Testis (tissue), 3 donors: Measurements from ENCODE around the gene ANKFY1. TPM values are rescaled to one million over a fixed set of nuclear protein-coding genes. Genes with fewer than 3 reads are reported as not detected.

Experiments used
- DNase-seq: peaks from one replicate; pipeline ENCODE4 v3.0.0-alpha.2; 2019
- H3K27ac ChIP-seq, 2 donors: fragments of 200-600 bp; sonication (generic); one replicate each; pipeline ENCODE4 v1.5.1; 2019
- H3K27me3 ChIP-seq: fragments of 200-600 bp; sonication (generic); one replicate; pipeline ENCODE4 v1.5.1; 2019
- H3K36me3 ChIP-seq: fragments of 200-600 bp; sonication (generic); one replicate; pipeline ENCODE4 v1.5.1; 2017; ENCODE audit warnings: low read depth; ENCODE audit errors: missing control alignments
- H3K4me1 ChIP-seq: fragments of 200-600 bp; sonication (generic); one replicate; pipeline ENCODE4 v1.5.1; 2019
- H3K4me3 ChIP-seq, 2 donors: fragments of 200-600 bp; sonication (generic); one replicate each; pipeline ENCODE4 v1.5.1; 2017 to 2019
- H3K9me3 ChIP-seq: fragments of 200-600 bp; sonication (generic); one replicate; pipeline ENCODE4 v1.5.1; 2017
- POLR2A ChIP-seq: fragments of 450-650 bp; IDR thresholded peaks from one replicate; pipeline ENCODE4 v1.6.1; 2017; ENCODE audit warnings: antibody characterized with exemption, mild to moderate bottlenecking, moderate library complexity
- WGBS, 2 donors: methylation state at CpG; one replicate each; pipeline ENCODE4 v1.1.5; 2018; 5-methylcytosine and 5-hydroxymethylcytosine counted together
- intact Hi-C: fragments of 100-400 bp; cut with DNase I; formaldehyde crosslinking; loops from one replicate; pipeline ENCODE4 v1.15.1; 2023; ENCODE audit warnings: low total_unique reads
- polyA plus RNA-seq: library from polyadenylated mRNA; stranded (reverse); fragments of 350-450 nt; fragmentation: Illumina TruSeq; extraction: RNeasy Lipid Tissue Mini Kit (QIAGEN cat#74804); gene quantifications from one replicate; pipeline ENCODE4 v1.2.3, GENCODE V29; 2014; ENCODE audit warnings: low read depth, low replicate concordance; ENCODE audit not compliant: insufficient read depth
- total RNA-seq, 2 donors: library from RNA; depleted of rRNA; stranded (reverse); fragments of >200 nt; gene quantifications; one replicate each; pipeline ENCODE4 v1.2.3, GENCODE V29; 2016
- TF ChIP-seq, protein P1 (sequence below), 3 experiments: fragments of 450-650 bp in 2 of 3; fragments of 200-600 bp in 1 of 3; sonication (generic) in 1 of 3; IDR thresholded peaks; one replicate each; pipeline ENCODE4 v1.5.1; 2016 to 2019; ENCODE audit warnings: antibody characterized with exemption in 3 of 3, mild to moderate bottlenecking in 2 of 3, moderate library complexity in 1 of 3

Gene ANKFY1
- total and polyA plus RNA-seq, 3 donors from 2014 or later: 20.3 to 40.9 (median 34.6) TPM

DNA sequence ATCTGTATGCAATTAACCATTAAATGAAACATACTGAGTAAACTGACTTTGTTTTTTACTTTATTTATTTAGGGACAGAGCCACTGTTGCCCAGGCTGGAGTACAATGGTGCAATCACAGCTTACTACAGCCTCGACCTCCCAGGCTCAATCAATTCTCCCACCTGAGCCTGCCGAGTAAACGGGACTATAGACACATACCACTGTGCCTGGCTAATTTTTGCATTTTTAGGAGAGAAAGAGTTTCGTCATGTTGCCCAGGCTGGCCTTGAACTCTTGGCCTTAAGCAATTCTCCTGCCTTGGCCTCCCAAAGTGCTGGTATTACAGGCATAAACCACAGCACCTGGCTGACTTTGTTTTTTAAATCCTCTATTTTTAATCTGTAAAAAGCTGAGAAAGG, 42.6 kb downstream of the ANKFY1 start:
- no peak for DNase-seq
- H3K9me3 ChIP-seq: no peaks in the 10 kb centered on the region
- peak overlapping the region in 1 of 2 donors; percentile 64 for H3K27ac ChIP-seq
- peaks cover 9% of the 10 kb centered on the region for H3K4me1 ChIP-seq
- H3K36me3 ChIP-seq: no peaks in the 10 kb centered on the region
- H3K27me3 ChIP-seq: no peaks in the 10 kb centered on the region
- TF ChIP-seq, protein P1, sequence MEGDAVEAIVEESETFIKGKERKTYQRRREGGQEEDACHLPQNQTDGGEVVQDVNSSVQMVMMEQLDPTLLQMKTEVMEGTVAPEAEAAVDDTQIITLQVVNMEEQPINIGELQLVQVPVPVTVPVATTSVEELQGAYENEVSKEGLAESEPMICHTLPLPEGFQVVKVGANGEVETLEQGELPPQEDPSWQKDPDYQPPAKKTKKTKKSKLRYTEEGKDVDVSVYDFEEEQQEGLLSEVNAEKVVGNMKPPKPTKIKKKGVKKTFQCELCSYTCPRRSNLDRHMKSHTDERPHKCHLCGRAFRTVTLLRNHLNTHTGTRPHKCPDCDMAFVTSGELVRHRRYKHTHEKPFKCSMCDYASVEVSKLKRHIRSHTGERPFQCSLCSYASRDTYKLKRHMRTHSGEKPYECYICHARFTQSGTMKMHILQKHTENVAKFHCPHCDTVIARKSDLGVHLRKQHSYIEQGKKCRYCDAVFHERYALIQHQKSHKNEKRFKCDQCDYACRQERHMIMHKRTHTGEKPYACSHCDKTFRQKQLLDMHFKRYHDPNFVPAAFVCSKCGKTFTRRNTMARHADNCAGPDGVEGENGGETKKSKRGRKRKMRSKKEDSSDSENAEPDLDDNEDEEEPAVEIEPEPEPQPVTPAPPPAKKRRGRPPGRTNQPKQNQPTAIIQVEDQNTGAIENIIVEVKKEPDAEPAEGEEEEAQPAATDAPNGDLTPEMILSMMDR (IDR thresholded peaks at IDR 0.05): no peak
- TF ChIP-seq POLR2A: no peak
- WGBS, 2 donors: 36 to 38% methylated on average over 4 of the region's 4 CpGs
- no peak overlapping the region for H3K4me3 ChIP-seq
- intact Hi-C loops: no loop called here

- no peaks in the 10 kb centered on the region for H3K36me3 ChIP-seq
- TF ChIP-seq, protein P1 (IDR thresholded peaks at IDR 0.05): no peak
- no peak for TF ChIP-seq POLR2A
- intact Hi-C loops: no loop called here
- H3K4me3 ChIP-seq: no peak overlapping the region
- H3K27ac ChIP-seq: peak overlapping the region; percentile 2 to 64
- 31 to 42% methylated on average over 7 of the region's 7 CpGs for WGBS, 2 donors
- H3K9me3 ChIP-seq: no peaks in the 10 kb centered on the region
- DNase-seq: peak; percentile 55
- peaks cover 9% of the 10 kb centered on the region for H3K4me1 ChIP-seq
- no peaks in the 10 kb centered on the region for H3K27me3 ChIP-seq
Observed at GRCh38 chr17:4220655-4221054, 43.1 kb downstream of the ANKFY1 start.

- no peaks in the 10 kb centered on the region for H3K9me3 ChIP-seq
- WGBS, 2 donors: 93 to 97% methylated on average over 3 of the region's 3 CpGs
- no peak overlapping the region for H3K4me3 ChIP-seq
- no peaks in the 10 kb centered on the region for H3K27me3 ChIP-seq
- peaks cover 9% of the 10 kb centered on the region for H3K4me1 ChIP-seq
- DNase-seq: no peak
- no peaks in the 10 kb centered on the region for H3K36me3 ChIP-seq
- no peak overlapping the region for H3K27ac ChIP-seq
- intact Hi-C loops: loop anchor here (5.0 kb wide), 1 partner anchor 193 kb away; no protein-coding TSS in a partner anchor
- TF ChIP-seq, protein P1 (IDR thresholded peaks at IDR 0.05): no peak
- no peak for TF ChIP-seq POLR2A
Observed at GRCh38 chr17:4219241-4219640, 44.5 kb downstream of the ANKFY1 start.

GRCh38 chr17:4215882-4216570, 47.8 kb downstream of the ANKFY1 start:
- DNase-seq: no peak
- WGBS, 2 donors: 81 to 88% methylated on average over 6 of the region's 6 CpGs
- H3K4me3 ChIP-seq: no peak overlapping the region

More at GRCh38 chr17:4215882-4216570, 47.8 kb downstream of the ANKFY1 start:
- H3K9me3 ChIP-seq: no peaks in the 10 kb centered on the region
- H3K36me3 ChIP-seq: no peaks in the 10 kb centered on the region
- H3K4me1 ChIP-seq: peaks cover 4% of the 10 kb centered on the region
- intact Hi-C loops: loop anchor here (5.0 kb wide), 1 partner anchor 196 kb away; no protein-coding TSS in a partner anchor
- no peaks in the 10 kb centered on the region for H3K27me3 ChIP-seq
- TF ChIP-seq, protein P1 (IDR thresholded peaks at IDR 0.05): no peak
- TF ChIP-seq POLR2A: no peak
- H3K27ac ChIP-seq: no peak overlapping the region
